GM19328 (cell line): ENCODE results near the gene ANKHD1.
A peak's percentile ranks its signal among the peaks of the same experiment; 100 is the strongest.
"Not testable (repeated sequence)": the region's sequence is repeated elsewhere in the genome, so short reads cannot be mapped to it uniquely, and the experiment has no call there.

Source experiments
- ATAC-seq: cut with Tn5 transposase; IDR thresholded peaks from one replicate; pipeline ENCODE4 v1.9.1; 2021; ENCODE audit warnings: mild to moderate bottlenecking, moderate library complexity; ENCODE audit not compliant: unreplicated experiment

Gene ANKHD1

GRCh38 chr5:140561753-140562523, 160.3 kb downstream of the ANKHD1 start:
- no peak for ATAC-seq

GRCh38 chr5:140563596-140563995, 162.0 kb downstream of the ANKHD1 start:
- ATAC-seq: no peak

- ATAC-seq: peak; percentile 83
These were observed 162.8 kb downstream of the ANKHD1 start, which contains the start of the genes APBB3 and SLC35A4 for GRCh38 chr5:140564196-140565023. APBB3 (minus strand) TSS chr5:140564598; CDS start chr5:140564245, 353 bp downstream. SLC35A4 (plus strand) TSS chr5:140564828; CDS start chr5:140567170, 2,342 bp downstream.

GRCh38 chr5:140565024-140565779, 163.6 kb downstream of the ANKHD1 start:
- ATAC-seq: no peak

GRCh38 chr5:140565780-140566095, 164.1 kb downstream of the ANKHD1 start:
- no peak for ATAC-seq

- ATAC-seq: no peak
These were observed 165.0 kb downstream of the ANKHD1 start for GRCh38 chr5:140566665-140567064.

- ATAC-seq: no peak
These were observed 165.6 kb downstream of the ANKHD1 start for GRCh38 chr5:140567136-140567818.

GRCh38 chr5:140567871-140568270, 166.2 kb downstream of the ANKHD1 start:
- ATAC-seq: no peak

- ATAC-seq: no peak
These were observed 166.9 kb downstream of the ANKHD1 start for GRCh38 chr5:140568443-140569063.

- ATAC-seq: no peak
These were observed 167.6 kb downstream of the ANKHD1 start for GRCh38 chr5:140569197-140569596.

- ATAC-seq: no peak
These were observed 168.4 kb downstream of the ANKHD1 start for GRCh38 chr5:140570058-140570457.

GRCh38 chr5:140570488-140570887, 168.9 kb downstream of the ANKHD1 start:
- ATAC-seq: no peak

- ATAC-seq: no peak
These were observed 169.5 kb downstream of the ANKHD1 start for GRCh38 chr5:140571105-140571504.

- ATAC-seq: no peak
These were observed 172.1 kb downstream of the ANKHD1 start for GRCh38 chr5:140573683-140574082.

- no peak for ATAC-seq
These were observed 172.5 kb downstream of the ANKHD1 start for GRCh38 chr5:140574165-140574564.

GRCh38 chr5:140575309-140575708, 173.7 kb downstream of the ANKHD1 start:
- ATAC-seq: no peak

- ATAC-seq: no peak
These were observed 175.2 kb downstream of the ANKHD1 start for GRCh38 chr5:140576776-140577201.

GRCh38 chr5:140579188-140579747, 177.6 kb downstream of the ANKHD1 start:
- not testable (repeated sequence) for ATAC-seq

GRCh38 chr5:140587495-140587894, 185.9 kb downstream of the ANKHD1 start:
- no peak for ATAC-seq
